Hepatocyte (in vitro differentiated cells): ENCODE data around the gene MAST2.

Experiments
- CTCF ChIP-seq: fragments of 200-600 bp; sonication (generic); IDR thresholded peaks from 2 replicates; pipeline ENCODE4 v1.5.1; 2016; ENCODE audit warnings: antibody characterized with exemption, mild to moderate bottlenecking; ENCODE audit not compliant: poor library complexity
- EZH2 ChIP-seq: fragments of 200-600 bp; sonication (generic); IDR thresholded peaks from 2 replicates; pipeline ENCODE4 v1.6.1; 2016; ENCODE audit warnings: antibody characterized with exemption, mild to moderate bottlenecking, borderline replicate concordance
- EZH2phosphoT487 ChIP-seq: fragments of 200-600 bp; sonication (generic); IDR thresholded peaks from one replicate; pipeline ENCODE4 v1.6.1; 2018; ENCODE audit warnings: antibody characterized with exemption, mild to moderate bottlenecking, low read depth, moderate library complexity; ENCODE audit not compliant: unreplicated experiment, severe bottlenecking

DNA sequence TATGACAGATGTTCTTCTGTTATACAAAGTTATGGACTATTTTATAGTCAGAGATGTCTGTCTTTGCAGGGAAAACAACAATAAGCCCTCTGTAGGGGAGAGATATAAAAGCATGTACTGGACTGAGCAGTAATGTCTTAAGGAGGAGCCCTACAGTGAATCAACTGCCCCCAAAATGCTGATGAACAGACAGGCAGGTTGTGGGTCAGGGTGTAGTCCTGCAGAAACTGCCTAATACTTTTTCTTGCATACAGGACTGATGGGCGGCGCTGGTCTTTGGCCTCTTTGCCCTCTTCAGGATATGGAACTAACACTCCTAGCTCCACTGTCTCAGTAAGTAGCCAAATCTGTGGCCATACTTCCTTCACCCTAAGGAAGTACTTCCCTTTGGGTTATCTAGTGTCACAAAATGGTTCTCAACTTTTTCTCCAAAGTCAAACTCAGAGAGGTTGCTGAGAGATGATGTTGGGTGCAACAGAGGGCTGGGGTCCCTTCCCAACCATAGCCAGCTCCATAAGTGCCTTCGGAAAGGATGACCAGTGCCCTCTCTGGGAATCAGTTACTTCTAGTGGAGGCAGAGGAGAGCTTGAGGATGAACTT, 199.2 kb downstream of the MAST2 start:
- TF ChIP-seq CTCF (no peak), EZH2 (no peak), EZH2phosphoT487 (no peak)
